Measurements from ENCODE around the gene IGF2. TPM values are rescaled to one million over a fixed set of nuclear protein-coding genes. Genes with fewer than 3 reads are reported as not detected.

The IGF2 gene
- total RNA-seq, 4 donors from 2014 or later, result 3.2 to 9.7 (median 5.6) TPM

- 35% methylated on average over 8 of the region's 20 CpGs for WGBS
- Histone ChIP-seq H3K4me1 (peaks cover 46% of the 10 kb centered on the region), H3K9me3 (no peaks in the 10 kb centered on the region), H3K27me3 (peaks cover 45% of the 10 kb centered on the region), H3K27ac (no peak overlapping the region), H3K4me3 (no peak overlapping the region), H3K36me3 (no peaks in the 10 kb centered on the region)
- no peak for TF ChIP-seq EP300 (IDR thresholded peaks at IDR 0.05)
- peak in 1 of 2 donors; percentile 23 for TF ChIP-seq CTCF (IDR thresholded peaks at IDR 0.05)
- peak; percentile 69 to 76 for DNase-seq (ENCODE audit: low spot score in 2 of 2)
These were observed 39.5 kb downstream of the IGF2 start for GRCh38 chr11:2099516-2100349.

GRCh38 chr11:2098691-2099515 lies 40.3 kb downstream of the IGF2 start:
- peaks cover 55% of the 10 kb centered on the region for H3K4me1 ChIP-seq
- H3K27me3 ChIP-seq, result peaks cover 45% of the 10 kb centered on the region
- WGBS, result 64% methylated on average over 11 of the region's 22 CpGs
- no peak overlapping the region for H3K27ac ChIP-seq
- no peaks in the 10 kb centered on the region for H3K36me3 ChIP-seq
- H3K4me3 ChIP-seq, result no peak overlapping the region
- TF ChIP-seq EP300 (IDR thresholded peaks at IDR 0.05) (no peak), POLR2AphosphoS5 (IDR thresholded peaks at IDR 0.05) (no peak), CTCF (IDR thresholded peaks at IDR 0.05) (no peak), POLR2A (IDR thresholded peaks at IDR 0.05) (no peak)
- peak; percentile 63 to 76 for DNase-seq (ENCODE audit: low spot score in 2 of 2)
- H3K9me3 ChIP-seq, result no peaks in the 10 kb centered on the region

GRCh38 chr11:2097998-2098690 lies 41.0 kb downstream of the IGF2 start:
- DNase-seq (ENCODE audit: low spot score in 2 of 2), result peak in 1 of 2 donors; percentile 53
- Histone ChIP-seq H3K9me3 (no peaks in the 10 kb centered on the region), H3K27me3 (peaks cover 45% of the 10 kb centered on the region), H3K4me3 (no peak overlapping the region), H3K36me3 (no peaks in the 10 kb centered on the region), H3K4me1 (peaks cover 62% of the 10 kb centered on the region), H3K27ac (no peak overlapping the region)
- WGBS, result 90% methylated on average over 14 of the region's 14 CpGs
- TF ChIP-seq POLR2AphosphoS5 (IDR thresholded peaks at IDR 0.05) (no peak), CTCF (IDR thresholded peaks at IDR 0.05) (no peak), POLR2A (IDR thresholded peaks at IDR 0.05) (no peak), EP300 (IDR thresholded peaks at IDR 0.05) (no peak)

GRCh38 chr11:2097356-2097997 lies 41.7 kb downstream of the IGF2 start:
- peak; percentile 69 to 81 for DNase-seq (ENCODE audit: low spot score in 2 of 2)
- Histone ChIP-seq H3K4me1 (peaks cover 69% of the 10 kb centered on the region), H3K27ac (peak overlapping the region; percentile 64), H3K9me3 (no peaks in the 10 kb centered on the region), H3K36me3 (no peaks in the 10 kb centered on the region), H3K27me3 (peaks cover 45% of the 10 kb centered on the region), H3K4me3 (no peak overlapping the region)
- TF ChIP-seq POLR2A (IDR thresholded peaks at IDR 0.05), result no peak
- TF ChIP-seq CTCF (IDR thresholded peaks at IDR 0.05), result no peak
- TF ChIP-seq POLR2AphosphoS5 (IDR thresholded peaks at IDR 0.05), result no peak
- 48% methylated on average over 8 of the region's 28 CpGs for WGBS
